K562 (cell line): ENCODE measurements around the gene SEC24B. TPM values are rescaled to one million over a fixed set of nuclear protein-coding genes. Genes with fewer than 3 reads are reported as not detected.

Experiments used
- ATAC-seq: fragments of 200-7000 bp; cut with Tn5 transposase; 3 replicates; pipeline ENCODE4 v1.9.1; 2020; ENCODE audit warnings: moderate library complexity
- BruUV-seq: library from RNA; stranded (reverse); fragments of 400-500 nt; replicated peaks from 2 replicates; lab custom pipeline; 2021; lab: Mats Ljungman, UMichigan
- CTCF ChIA-PET: fragments of 300-600 bp; formaldehyde crosslinking; extraction: SDS; loops from one replicate; lab custom pipeline; 2021; ENCODE audit warnings: low intra/inter-chr PET ratio; lab: Yijun Ruan, JAX
- POLR2A ChIA-PET: fragments of 300-600, 350-650 bp; sonication (Branson Sonifier 250); formaldehyde crosslinking; extraction: SDS; loops from one replicate; lab custom pipeline; 2021; ENCODE audit warnings: antibody characterized with exemption, inconsistent platforms; lab: Yijun Ruan, JAX
- DNase-seq, 4 experiments: peaks; one replicate each; pipeline versions ENCODE4 v3.0.0 to v3.0.0-alpha.2; 2011 to 2018; ENCODE audit warnings: low spot score in 3 of 4, mixed read lengths in 3 of 4; ENCODE audit errors: extremely low read depth in 1 of 4
- FAIRE-seq: peaks from 2 replicates; lab custom pipeline; 2011; peaks lifted over from hg19 to GRCh38; lab: Jason Lieb, UNC
- H2AFZ ChIP-seq: 2 replicates; pipeline ENCODE4 v1.6.0; 2011; ENCODE audit warnings: low read depth, low read length, control low read depth, inconsistent platforms
- H3K27ac ChIP-seq: fragments of 200-600 bp; 3 replicates; pipeline ENCODE4 v1.8.0; 2011; ENCODE audit warnings: low read depth, mild to moderate bottlenecking, control low read depth, inconsistent platforms, low read length, moderate library complexity, mixed read lengths; ENCODE audit errors: extremely low read depth
- H3K27me3 ChIP-seq, 2 experiments: fragments of 300-600 bp in 1 of 2; 2 replicates in 1 of 2; 3 replicates in 1 of 2; pipeline versions ENCODE4 v1.6.0 to v1.8.0; 2011; ENCODE audit warnings: inconsistent platforms in 2 of 2, low read length in 2 of 2, mild to moderate bottlenecking in 1 of 2, mixed read lengths in 1 of 2, moderate library complexity in 1 of 2; ENCODE audit not compliant: control insufficient read depth in 2 of 2, insufficient read depth in 2 of 2
- H3K36me3 ChIP-seq: fragments of 300-600 bp; 3 replicates; pipeline ENCODE4 v1.8.0; 2011; ENCODE audit warnings: mild to moderate bottlenecking, low read length, inconsistent platforms; ENCODE audit not compliant: control insufficient read depth, insufficient read depth
- H3K4me1 ChIP-seq, 2 experiments: fragments of 200-600 bp in 1 of 2; replicated peaks in 1 of 2; 2 replicates in 1 of 2; 3 replicates in 1 of 2; pipeline versions ENCODE4 v1.5.1 to v1.8.0; 2011; ENCODE audit warnings: inconsistent platforms in 2 of 2, low read length in 2 of 2, mild to moderate bottlenecking in 1 of 2, mixed read lengths in 1 of 2, moderate library complexity in 1 of 2; ENCODE audit not compliant: control insufficient read depth in 2 of 2, insufficient read depth in 2 of 2
- H3K4me2 ChIP-seq: 2 replicates; pipeline ENCODE4 v1.6.1; 2011; ENCODE audit warnings: low read length, control low read depth, inconsistent platforms, mixed read lengths; ENCODE audit not compliant: insufficient read depth
- H3K4me3 ChIP-seq: fragments of 200-600 bp; sonication (generic), shearing (Covaris generic); 2 replicates; pipeline ENCODE4 v1.5.1; 2016; ENCODE audit warnings: control low read depth, inconsistent platforms
- H3K79me2 ChIP-seq: fragments of 200-600 bp; 3 replicates; pipeline ENCODE4 v1.8.0; 2011; ENCODE audit warnings: low read length, inconsistent platforms; ENCODE audit not compliant: control insufficient read depth, insufficient read depth
- H3K9ac ChIP-seq, 2 experiments: 2 replicates each; pipeline versions ENCODE4 v1.6.0 to v1.6.1; 2011; ENCODE audit warnings: low read depth in 2 of 2, low read length in 2 of 2, control low read depth in 1 of 2, inconsistent platforms in 1 of 2, mild to moderate bottlenecking in 1 of 2, mixed read lengths in 1 of 2; ENCODE audit not compliant: insufficient read depth in 1 of 2
- H3K9me1 ChIP-seq: one replicate; pipeline ENCODE4 v1.6.0; 2011; ENCODE audit warnings: inconsistent platforms, mild to moderate bottlenecking, low read length, moderate library complexity; ENCODE audit not compliant: control insufficient read depth, insufficient read depth
- H3K9me3 ChIP-seq: replicated peaks from 2 replicates; pipeline ENCODE4 v1.5.1; 2011; ENCODE audit warnings: low read depth, low read length, inconsistent platforms; ENCODE audit not compliant: control insufficient read depth, insufficient read depth
- H4K20me1 ChIP-seq: replicated peaks from 2 replicates; pipeline ENCODE4 v1.6.1; 2011; ENCODE audit warnings: low read length, inconsistent platforms, mixed read lengths; ENCODE audit not compliant: control insufficient read depth, insufficient read depth
- CHD2 ChIP-seq: IDR thresholded peaks from 2 replicates; pipeline ENCODE4 v1.6.1; 2011; ENCODE audit warnings: low read depth, low read length
- ELF1 ChIP-seq: fragments of 200-800 bp; sonication (Bioruptor generic); IDR thresholded peaks from 2 replicates; pipeline ENCODE4 v1.6.1; 2016; ENCODE audit warnings: missing genetic modification characterization, missing compliant biosample characterization
- HMG20A ChIP-seq: fragments of 450-650 bp; formaldehyde crosslinking; conservative IDR thresholded peaks from 2 replicates; pipeline ENCODE4 v1.4.0; 2020; ENCODE audit warnings: mild to moderate bottlenecking, mixed read lengths
- IRF1 ChIP-seq: sonication (generic); formaldehyde crosslinking; IDR thresholded peaks from 2 replicates; pipeline ENCODE4 v1.8.0; 2022; ENCODE audit warnings: missing genetic modification reagents, mild to moderate bottlenecking, borderline replicate concordance
- LARP7 ChIP-seq: fragments of 450-650 bp; IDR thresholded peaks from 2 replicates; pipeline ENCODE4 v1.6.1; 2016
- MED1 ChIP-seq: sonication (generic); formaldehyde crosslinking; IDR thresholded peaks from 2 replicates; pipeline ENCODE4 v1.8.1; 2023; ENCODE audit warnings: missing genetic modification reagents, borderline replicate concordance
- PTBP1 ChIP-seq: fragments of 200-400 bp; formaldehyde crosslinking; IDR thresholded peaks from 2 replicates; pipeline ENCODE4 v1.6.1; 2017; ENCODE audit warnings: low read depth, low read length
- RBM14 ChIP-seq: fragments of 200-400 bp; formaldehyde crosslinking; IDR thresholded peaks from 2 replicates; pipeline ENCODE4 v1.6.1; 2018; ENCODE audit warnings: low read depth, mild to moderate bottlenecking, low read length, moderate library complexity, borderline replicate concordance; ENCODE audit not compliant: insufficient read depth
- SIX5 ChIP-seq, 2 experiments: IDR thresholded peaks; 2 replicates each; pipeline ENCODE4 v1.6.1; 2011; ENCODE audit warnings: low read length in 2 of 2, borderline replicate concordance in 1 of 2, low read depth in 1 of 2, mild to moderate bottlenecking in 1 of 2, moderate library complexity in 1 of 2; ENCODE audit not compliant: insufficient read depth in 1 of 2
- TARDBP ChIP-seq: fragments of 450-650 bp; IDR thresholded peaks from 2 replicates; pipeline ENCODE4 v1.6.1; 2016
- THRAP3 ChIP-seq: fragments of 450-650 bp; IDR thresholded peaks from 2 replicates; pipeline ENCODE4 v1.6.1; 2016; ENCODE audit warnings: mild to moderate bottlenecking, inconsistent platforms, borderline replicate concordance
- USF1 ChIP-seq: sonication (generic); formaldehyde crosslinking; IDR thresholded peaks from 2 replicates; pipeline ENCODE4 v1.9.0; 2022; ENCODE audit warnings: mild to moderate bottlenecking, missing genetic modification reagents
- ZBTB9 ChIP-seq: fragments of 450-650 bp; formaldehyde crosslinking; IDR thresholded peaks from 2 replicates; pipeline ENCODE4 v1.4.0; 2020; ENCODE audit warnings: mild to moderate bottlenecking, moderate library complexity
- ZNF511 ChIP-seq: sonication (generic); formaldehyde crosslinking; IDR thresholded peaks from 2 replicates; pipeline ENCODE4 v1.8.0; 2022; ENCODE audit warnings: mild to moderate bottlenecking, missing genetic modification reagents
- WGBS: fragments of 100-300 bp; shearing (Covaris generic); methylation state at CpG from one replicate; pipeline ENCODE4 v1.1.6; 2016; ENCODE audit warnings: low coverage, mixed read lengths; ENCODE audit not compliant: insufficient coverage; ENCODE audit errors: missing lambda C conversion rate; 5-methylcytosine and 5-hydroxymethylcytosine counted together
- in situ Hi-C: fragments of 300-500 bp; cut with MboI; formaldehyde crosslinking; loops from 4 replicates; pipeline ENCODE4 v1.15.0; 2018; ENCODE audit warnings: inconsistent platforms, mixed read lengths
- intact Hi-C: fragments of 100-400 bp; cut with micrococcal nuclease; formaldehyde crosslinking; loops from 2 replicates; pipeline ENCODE4 v1.14.2; 2022
- polyA plus RNA-seq, 8 experiments: library from polyadenylated mRNA; depleted of rRNA in 4 of 8; stranded (reverse) in 5 of 8; unstranded in 3 of 8; fragments of >200 nt; fragmentation: Nextera tagmentation in 2 of 8; fragmentation: Illumina TruSeq in 1 of 8; extraction: Ambion mirVana in 2 of 8; extraction: Trizol in 1 of 8; gene quantifications; 2 replicates each; pipeline versions ENCODE4 v1.2.1 to v1.2.3, GENCODE V29; 2011 to 2014; ENCODE audit warnings: inconsistent platforms in 1 of 8, missing spikeins in 1 of 8
- total RNA-seq, 7 experiments: library from RNA; depleted of rRNA in 6 of 7; stranded (reverse); fragments of >200 nt in 6 of 7; fragmentation: Illumina TruSeq in 2 of 7; extraction: Trizol in 2 of 7; gene quantifications; 2 replicates each; pipeline versions ENCODE4 v1.2.1 to v1.2.3, GENCODE V29; 2011 to 2021; ENCODE audit warnings: low replicate concordance in 1 of 7

SEC24B gene
- total and polyA plus RNA-seq, 9 of the 15 experiments (the other 6 are each of a cell fraction or from before 2014, with no cell fraction given), result 6.3 to 46.4 (median 17.1) TPM

- no peaks in the 10 kb centered on the region for H3K79me2 ChIP-seq
- 0 out of 2 replicates have a peak, but pooled peaks cover 1% of the 10 kb centered on the region for H3K9me3 ChIP-seq
- DNase-seq (no peak), FAIRE-seq (no peak), ATAC-seq (no peak)
- no peak overlapping the region for H3K9ac ChIP-seq
- 34% methylated on average over 2 of the region's 2 CpGs for WGBS
- CTCF ChIA-PET, result no interaction called here
- H3K9me1 ChIP-seq, result no peaks in the 10 kb centered on the region
- H4K20me1 ChIP-seq, result no peaks in the 10 kb centered on the region
- H3K27ac ChIP-seq, result no peak overlapping the region
- H3K36me3 ChIP-seq, result no peaks in the 10 kb centered on the region
- TF ChIP-seq USF1 (no peak), ZBTB9 (CRISPR knock-in tag) (no peak), THRAP3 (no peak), CHD2 (no peak), RBM14 (no peak), ELF1 (tag) (no peak), SIX5 (IDR thresholded peaks at IDR 0.05; ENCODE audit: borderline replicate concordance in 1 of 2, insufficient read depth in 1 of 2, low read depth in 1 of 2, low read length in 2 of 2) (no peak), ZNF511 (CRISPR knock-in tag) (no peak), TARDBP (no peak), PTBP1 (no peak), LARP7 (no peak), IRF1 (CRISPR knock-in tag) (no peak), MED1 (CRISPR knock-in tag) (no peak), HMG20A (CRISPR knock-in tag) (no peak)
- H3K4me1 ChIP-seq, result no peaks in the 10 kb centered on the region
- no peaks in the 10 kb centered on the region for H3K27me3 ChIP-seq
- no peak overlapping the region for H2AFZ ChIP-seq
- in situ Hi-C loops, result no loop called here
- H3K4me3 ChIP-seq, result no peak overlapping the region
- intact Hi-C loops, result no loop called here
- no peak overlapping the region for H3K4me2 ChIP-seq
- POLR2A ChIA-PET, result no interaction called here
- BruUV-seq, result no TSS peak
Observed at GRCh38 chr4:109553130-109553529, 119.5 kb downstream of the SEC24B start.
